GM19328 (cell line): ENCODE data around the gene TNFRSF25.
"Not testable (repeated sequence)": the region's sequence is repeated elsewhere in the genome, so short reads cannot be mapped to it uniquely, and the experiment has no call there.

Source experiments
- ATAC-seq: cut with Tn5 transposase; IDR thresholded peaks from one replicate; pipeline ENCODE4 v1.9.1; 2021; ENCODE audit warnings: mild to moderate bottlenecking, moderate library complexity; ENCODE audit not compliant: unreplicated experiment

The TNFRSF25 gene

DNA sequence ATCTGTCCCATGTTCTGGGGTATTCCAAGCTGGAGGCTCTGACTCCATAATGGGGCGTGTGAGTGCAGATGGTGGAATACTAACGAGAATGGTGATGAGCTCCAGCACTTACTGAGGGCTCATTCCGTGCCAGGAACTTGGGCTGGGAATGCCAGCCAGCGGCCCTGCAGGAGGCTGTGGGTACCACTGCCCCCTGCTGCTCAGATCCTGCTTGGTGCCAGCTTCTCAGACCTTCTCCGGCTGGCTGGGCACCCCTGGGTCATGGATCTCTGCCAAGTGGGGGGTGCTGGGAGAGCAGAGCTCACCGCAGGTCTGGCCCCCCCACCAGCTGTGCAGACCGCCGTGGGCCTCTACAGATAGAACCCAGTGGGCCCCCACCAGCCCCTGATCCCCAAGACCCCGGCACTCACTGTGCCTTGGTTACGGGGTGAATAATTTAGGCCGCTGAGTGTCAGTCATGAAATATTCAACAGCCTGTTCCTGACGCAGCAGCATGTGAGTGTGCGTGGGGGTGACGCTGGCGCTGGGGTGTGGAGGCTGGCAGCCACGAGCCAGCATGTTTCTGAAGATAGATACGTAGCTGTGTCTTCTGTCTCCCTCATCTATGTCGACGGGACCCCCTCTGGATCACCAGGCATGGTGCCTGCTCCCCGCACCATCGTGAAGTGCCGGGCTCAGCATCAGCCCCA is 28.8 kb downstream of the TNFRSF25 start:
- ATAC-seq, result not testable (repeated sequence)

DNA sequence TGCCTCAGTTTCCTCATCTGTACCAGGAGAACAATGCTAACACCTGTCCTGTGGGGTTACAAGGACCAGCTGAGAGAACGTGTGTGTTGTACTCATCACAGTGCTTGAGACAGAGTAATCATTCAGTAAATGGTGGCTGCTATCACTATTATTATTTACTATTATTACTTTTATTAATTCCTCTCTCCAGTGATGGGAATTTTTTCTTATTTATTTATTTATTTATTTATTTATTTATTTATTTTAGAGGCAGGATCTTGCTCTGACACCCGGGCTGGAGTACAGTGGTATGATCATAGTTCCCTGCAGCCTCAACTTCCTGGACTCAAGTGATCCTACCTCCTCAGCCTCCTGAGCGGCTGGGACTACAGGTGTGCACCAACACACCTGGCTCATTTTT is 29.7 kb downstream of the TNFRSF25 start:
- ATAC-seq, result not testable (repeated sequence)

DNA sequence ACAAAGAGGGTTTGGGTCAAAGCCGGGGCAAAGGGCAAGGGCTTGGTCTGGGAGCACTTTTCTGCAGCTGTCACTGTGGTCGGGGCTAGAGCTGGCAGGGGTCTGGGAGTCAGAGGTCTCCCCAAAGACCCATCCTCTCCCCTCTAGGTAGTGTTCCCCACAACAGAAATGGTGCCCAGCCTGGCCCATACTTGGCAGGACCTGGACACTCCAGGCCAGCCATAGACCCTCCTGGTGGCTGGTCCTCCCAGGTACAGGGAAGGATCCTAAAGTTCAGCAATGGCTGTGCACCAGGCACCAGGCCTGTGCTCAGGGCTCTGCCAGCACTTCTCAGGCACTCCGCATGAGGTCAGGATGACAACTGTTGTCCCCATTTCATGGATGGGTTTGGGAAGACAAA is 30.4 kb downstream of the TNFRSF25 start:
- no peak for ATAC-seq

DNA sequence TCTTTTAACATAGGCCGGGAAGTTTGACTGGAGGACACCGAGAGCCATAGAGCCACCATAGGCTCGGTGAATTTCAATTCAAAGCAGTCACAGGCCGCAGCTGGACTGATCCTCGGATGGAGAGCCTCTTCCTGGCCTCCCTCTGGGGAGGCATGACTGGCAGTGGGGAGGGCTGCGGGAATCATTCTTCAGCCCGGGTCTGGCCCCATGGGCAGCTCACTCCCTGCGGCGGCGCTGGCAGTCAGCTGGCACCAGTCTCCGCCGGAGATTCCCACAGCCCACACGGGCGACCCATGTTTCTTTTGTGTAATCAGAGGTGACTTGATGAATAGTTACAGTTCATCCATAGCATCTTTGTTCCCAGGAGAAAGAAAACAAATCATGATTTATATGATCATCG is 30.8 kb downstream of the TNFRSF25 start:
- no peak for ATAC-seq

DNA sequence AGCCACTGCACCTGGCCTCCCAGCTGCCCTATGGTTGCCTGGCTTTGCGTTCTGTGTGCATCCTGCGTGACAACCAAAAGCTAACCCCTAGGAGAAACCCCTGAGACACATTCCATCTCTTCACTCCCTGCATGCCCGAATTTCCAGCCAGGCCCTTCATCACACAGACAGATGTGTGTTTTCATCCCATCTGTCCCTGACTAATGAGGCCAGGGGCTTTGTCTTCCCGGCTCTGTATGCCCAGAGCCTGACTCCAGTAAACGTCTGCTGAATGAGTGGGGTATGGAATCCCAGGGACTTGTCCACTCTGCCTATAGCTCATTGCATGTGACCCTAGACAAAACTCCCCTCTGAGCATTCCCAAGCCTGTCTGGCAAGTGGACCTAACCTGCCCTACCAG is 31.8 kb downstream of the TNFRSF25 start:
- ATAC-seq, result no peak

DNA sequence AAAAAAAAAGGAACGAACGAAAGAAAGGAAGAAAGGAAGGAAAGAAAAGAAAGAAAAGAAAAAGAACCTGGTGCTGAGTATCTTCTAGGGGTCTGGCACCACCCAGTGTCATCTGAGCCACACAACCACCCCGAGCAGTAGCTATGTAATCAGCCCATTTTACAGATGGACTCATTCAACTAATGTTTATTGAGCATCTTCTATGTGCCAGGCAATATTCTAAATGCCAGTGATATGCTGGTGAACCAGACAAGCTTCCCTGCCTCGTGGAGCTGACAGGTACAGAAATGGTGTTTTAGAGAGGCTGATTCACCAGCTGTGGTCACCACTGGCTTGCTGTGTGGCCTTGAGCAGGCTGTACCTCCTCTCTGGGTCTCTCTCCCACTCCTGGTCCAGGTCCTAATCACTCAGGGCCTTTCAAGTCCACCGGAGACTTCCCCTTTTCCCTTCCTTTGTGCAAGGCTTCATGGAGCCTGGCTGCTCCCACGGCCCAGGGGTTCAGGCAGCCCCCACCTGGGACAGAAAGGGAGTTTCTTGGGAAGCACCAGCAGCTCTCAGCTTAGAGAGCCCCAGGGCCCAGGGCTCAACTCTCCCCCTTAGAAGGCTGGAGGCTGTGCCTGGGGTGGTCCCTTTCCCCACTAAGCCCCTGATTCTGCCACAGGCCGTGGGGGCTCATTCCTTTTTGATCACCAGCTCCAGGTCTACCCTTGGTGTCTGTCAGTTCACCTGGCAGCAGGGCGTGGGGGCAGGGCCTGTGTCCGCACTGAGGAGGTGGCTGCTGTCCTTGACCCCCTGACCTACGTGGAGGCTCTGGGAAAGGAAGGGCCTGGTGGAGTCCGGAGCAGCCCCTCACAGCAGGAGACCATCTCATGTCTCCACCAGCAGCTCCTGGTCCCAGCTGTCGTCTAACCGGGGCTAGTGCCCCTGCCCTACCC is 34.1 kb downstream of the TNFRSF25 start:
- not testable (repeated sequence) for ATAC-seq

DNA sequence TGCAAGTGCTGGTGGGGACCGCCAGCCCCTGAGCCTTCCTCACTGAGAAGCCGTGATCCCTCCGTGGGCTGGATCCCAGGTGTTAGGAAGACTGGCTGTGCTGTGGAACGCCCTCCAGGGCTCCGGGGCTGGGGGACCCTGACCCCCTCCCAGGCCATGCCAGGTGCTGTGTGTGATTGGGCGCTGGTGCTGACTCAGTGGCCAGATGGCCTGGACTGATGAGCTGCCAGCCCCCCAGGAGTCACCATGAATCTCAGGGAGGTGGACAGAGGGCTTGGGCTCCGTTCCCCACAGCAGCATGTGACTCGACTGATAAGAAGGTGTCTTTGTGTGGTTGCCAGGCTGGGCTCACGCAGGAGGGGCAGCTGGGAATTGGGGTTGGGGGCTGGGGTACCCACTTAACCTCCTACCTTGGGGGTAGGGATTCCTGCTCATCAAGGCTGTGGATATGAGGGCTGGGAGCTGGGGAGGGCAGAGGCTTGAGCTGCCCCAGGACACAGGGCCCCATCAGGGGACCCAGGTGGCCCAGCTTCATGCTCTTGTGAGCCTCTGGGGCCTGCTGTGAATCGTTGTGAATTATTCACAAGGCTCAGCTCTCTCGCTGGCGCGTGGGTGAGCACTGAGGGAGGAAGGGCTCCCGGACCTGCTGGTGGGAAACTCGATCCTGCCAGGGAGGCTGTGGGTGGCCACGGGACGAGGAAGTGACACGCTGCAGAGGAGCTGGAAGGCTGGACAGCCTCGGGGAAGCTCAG is 36.1 kb downstream of the TNFRSF25 start:
- not testable (repeated sequence) for ATAC-seq

DNA sequence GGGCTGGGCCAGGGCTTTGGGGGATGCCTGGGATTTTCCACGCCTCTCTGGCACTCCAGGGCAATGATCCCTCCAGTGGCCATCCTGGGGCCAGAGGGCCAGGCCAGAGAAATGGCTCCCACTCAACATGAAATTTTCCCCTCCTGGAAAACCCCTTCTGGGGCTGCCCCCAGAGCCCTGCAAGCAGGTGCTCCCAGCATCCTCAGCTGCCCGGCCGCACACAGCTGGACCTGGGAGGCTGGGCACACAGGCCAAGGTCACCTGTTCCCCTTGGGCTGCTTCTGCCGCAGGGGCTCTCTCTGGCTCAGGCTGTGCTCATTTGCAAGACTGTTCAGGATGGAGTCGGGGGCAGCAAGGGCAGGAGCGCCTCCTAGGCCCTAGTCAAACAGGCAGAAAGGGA is 37.5 kb downstream of the TNFRSF25 start:
- not testable (repeated sequence) for ATAC-seq

DNA sequence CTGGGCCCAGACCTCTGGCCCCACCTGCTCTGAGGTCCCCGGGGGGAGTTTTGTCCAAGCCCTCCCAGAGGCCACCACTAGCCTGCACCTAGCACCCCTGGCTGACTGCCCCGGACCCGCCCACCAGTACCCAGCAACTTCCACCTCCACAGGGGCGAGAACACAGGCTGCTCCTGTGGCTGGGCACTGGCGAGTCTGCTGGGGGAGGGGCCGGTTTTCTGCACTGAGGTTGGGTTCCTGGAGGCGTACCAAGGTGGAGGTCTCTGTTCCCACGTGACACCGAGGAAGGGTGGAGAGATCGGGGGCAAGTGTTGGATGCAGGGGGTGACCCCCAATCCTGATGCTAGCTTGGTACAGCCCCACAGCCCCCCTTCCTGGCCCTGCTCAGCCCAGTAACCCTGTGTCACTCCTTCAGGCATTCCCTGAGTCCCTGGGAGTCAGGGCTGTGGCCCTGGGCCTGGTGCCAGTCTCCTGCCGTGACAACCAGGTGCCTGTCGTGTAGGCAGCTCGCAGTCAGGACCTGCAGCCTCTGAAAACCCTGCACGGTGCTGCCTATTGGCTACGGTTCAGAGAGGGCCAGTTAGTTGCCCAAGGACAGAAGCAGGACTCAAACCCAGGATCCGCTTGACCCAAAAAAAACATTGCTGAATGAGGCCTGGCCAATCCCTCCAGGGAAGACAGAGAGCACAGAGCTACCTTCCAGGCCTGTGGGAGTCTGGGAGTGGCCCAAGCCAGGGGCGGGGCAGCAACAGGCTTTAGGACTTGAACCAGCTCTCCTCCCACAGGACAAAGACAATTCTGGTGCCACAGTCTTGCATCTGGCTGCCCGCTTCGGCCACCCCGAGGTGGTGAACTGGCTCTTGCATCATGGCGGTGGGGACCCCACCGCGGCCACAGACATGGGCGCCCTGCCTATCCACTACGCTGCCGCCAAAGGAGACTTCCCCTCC is 38.3 kb downstream of the TNFRSF25 start:
- no peak for ATAC-seq

DNA sequence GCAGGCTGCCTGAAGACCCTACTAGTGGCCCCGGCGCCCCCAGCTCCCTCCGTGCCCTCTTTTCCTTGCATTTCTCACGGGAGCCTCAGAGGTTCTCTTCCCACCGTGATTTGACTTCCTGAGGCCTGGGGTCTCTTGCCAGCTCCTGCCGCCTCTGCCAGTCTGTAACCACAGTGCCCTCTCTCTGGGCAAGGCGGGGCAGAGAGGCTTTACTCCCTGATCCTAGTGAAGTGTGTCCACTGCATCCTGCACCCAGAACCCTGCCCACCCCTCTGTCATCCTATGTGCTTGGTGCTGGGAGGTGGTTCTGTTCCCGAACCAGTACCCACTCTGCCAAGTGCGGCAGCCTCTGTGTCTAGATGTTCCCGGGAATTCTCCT is 39.0 kb downstream of the TNFRSF25 start:
- ATAC-seq, result no peak

DNA sequence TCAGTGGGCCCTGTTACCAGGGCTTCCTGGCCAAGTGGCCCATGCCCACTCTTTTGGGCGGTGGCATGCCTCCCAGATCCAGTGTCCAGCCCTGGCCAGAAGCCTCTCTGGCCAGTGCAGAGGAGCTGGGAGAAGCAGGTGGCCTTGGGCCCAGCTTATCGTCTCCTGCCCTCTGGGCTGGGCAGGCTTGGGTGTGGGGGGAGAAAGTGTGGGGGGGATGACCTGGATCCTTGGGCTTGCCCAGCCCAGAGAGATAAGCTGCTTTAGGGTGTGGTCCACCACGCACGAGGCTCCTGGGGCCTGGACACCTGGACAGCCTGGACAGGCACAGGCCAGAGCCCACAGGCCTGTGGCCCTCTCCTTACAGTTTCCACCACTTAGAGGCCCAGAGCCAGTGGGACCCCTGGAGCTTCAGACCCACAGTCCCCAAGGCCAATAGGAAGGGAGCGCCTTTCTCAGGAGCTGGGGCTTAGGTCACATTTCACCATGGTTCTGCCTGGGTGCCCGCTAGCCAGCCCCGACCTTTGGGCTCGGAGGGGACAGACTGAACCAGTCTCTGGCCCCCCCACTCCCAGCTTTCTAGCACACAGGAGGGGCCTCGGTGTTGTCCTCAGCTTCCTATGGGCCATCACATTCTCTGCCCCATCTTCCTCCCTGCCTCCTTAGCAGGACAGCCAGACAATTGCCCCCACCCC is 39.5 kb downstream of the TNFRSF25 start:
- no peak for ATAC-seq

DNA sequence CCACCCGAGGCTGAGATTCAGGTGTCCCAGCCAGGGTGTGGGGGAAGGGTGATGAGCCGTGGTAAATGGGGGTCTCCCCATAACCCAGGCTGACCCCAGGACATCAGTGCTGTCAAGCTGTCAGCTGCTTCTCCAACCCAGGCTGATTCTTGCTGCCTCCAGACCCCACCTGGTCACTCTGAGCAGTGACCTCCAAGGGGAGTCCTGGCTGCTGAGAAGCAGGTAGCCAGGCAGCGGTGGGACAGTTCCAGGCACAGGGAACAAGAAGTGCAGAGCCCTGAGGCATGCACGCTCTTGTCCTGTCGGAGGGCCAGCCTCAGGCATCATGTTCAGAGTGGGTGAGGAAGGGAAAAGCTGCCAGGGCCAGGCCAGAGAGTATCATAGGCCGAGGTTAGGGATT is 40.3 kb downstream of the TNFRSF25 start:
- ATAC-seq, result no peak

DNA sequence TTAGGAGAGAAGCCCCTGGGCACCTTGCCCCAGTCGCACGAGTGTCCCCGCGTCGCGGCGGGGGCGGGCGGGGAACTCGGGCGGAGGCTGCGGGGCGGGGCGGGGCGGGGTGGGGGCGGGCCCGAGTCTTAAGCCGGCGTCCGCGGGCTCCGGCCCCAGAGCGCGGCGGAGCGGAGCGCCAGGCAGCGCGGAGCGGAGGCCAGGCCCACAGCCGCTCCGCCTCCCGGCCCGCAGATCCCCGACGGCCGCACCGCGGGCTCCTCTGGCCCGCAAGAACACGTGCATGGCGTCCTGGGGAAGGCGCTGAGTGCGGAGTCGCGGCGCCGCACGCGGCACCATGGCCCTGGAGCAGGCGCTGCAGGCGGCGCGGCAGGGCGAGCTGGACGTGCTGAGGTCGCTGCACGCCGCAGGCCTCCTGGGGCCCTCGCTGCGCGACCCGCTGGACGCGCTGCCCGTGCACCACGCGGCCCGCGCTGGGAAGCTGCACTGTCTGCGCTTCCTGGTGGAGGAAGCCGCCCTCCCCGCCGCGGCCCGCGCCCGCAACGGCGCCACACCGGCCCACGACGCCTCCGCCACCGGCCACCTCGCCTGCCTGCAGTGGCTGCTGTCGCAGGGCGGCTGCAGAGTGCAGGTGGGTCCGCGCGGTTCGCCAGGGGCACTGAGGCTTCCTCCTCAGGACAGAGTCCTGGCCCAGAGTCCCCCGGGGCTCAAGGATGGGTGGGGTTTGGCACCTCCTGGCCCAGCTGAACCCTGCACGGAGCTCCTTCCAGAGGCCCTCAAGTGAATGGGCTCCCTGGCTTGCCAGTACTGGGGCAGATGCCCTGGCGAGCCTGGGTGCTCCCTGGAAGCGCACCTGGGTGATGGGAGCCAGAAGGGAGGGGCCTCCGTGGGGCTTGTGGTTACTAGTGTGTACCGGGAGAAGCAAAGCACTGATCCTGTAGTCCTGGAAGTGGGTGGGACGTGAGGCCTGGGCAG is 41.1 kb downstream of the TNFRSF25 start, which contains the start of gene ESPN:
ESPN (plus strand) TSS at position 158 of the 975 bp plus-strand sequence; CDS start at position 338, 180 bp downstream.
- no peak for ATAC-seq

DNA sequence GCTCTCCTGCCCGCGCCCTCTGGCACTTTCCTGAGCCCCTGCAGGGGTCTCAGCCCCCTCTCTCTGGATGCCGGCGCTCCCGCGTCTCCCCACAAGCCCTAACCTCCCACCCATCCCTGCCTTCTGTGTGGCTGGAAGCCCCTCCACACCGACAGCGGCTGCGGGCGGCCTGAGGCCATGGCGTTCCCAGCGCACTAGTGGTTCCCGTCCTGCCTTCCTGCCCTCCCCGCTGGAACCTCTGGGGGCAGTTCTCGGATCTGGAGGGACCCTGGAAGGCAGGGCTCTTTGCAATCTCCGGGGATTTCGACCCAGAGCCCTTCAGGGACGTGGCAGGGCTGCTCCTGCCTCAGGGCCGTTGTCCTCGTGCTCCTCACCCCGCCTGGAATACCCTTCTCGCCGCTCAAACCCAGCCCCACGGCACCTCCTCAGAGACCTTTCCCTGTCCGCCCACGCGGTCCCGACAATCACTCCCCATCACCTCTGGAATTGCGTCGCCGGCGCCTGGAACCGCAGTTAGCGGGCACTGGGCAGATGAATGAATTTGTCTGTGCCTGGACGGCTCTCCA is 41.9 kb downstream of the TNFRSF25 start:
- no peak for ATAC-seq

DNA sequence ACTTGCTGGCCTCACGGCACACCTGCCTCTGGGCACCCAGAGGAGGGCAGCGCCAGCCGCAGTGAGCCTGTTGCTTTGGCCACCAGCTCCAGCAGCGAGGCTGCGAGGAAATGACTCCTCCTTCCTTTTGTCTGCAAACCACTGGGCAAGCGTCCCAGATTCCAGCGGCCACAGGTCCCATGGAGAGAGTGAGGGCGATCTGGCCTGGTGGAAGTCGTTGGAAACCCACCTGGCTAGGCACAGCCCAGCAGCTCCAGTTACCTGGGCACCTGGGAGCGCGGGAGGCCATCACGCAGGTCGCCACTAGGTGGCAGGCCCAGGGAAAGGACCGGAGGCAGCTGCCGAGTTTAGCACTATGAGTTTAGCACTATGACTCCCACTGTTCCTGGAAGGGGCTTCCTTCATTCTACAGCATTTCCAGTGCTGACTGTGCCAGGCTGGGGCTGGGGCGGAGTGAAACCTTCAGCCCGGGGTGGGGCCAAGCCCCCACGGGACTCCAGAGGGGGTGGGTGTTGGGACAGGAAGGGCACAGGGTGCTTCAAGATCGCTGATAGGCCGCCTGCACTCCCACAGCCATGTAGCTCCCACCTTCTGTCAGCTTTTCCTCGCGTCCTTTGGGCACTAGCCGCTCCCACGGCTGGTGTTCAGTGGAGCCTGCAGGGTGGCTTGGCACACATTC is 42.5 kb downstream of the TNFRSF25 start:
- no peak for ATAC-seq

DNA sequence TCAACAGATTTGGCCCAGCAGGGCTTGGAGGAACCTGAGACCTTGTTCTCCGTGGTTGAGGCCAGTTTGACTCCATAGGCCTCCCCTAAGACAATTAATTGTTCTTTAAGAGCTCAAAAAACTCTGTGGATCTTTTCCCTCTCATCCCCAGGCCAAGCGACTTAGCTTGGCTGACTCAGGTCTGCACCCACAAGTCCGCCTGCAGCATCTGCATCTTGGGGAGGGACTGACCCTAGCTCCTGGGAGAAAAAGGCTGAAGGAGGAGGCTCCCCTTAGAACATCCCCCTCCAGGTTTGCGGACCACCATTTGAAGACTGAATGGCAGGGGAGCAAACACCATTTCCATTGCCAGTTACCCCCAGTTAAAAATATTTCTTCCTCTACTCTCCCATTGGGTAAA is 44.7 kb downstream of the TNFRSF25 start:
- no peak for ATAC-seq

DNA sequence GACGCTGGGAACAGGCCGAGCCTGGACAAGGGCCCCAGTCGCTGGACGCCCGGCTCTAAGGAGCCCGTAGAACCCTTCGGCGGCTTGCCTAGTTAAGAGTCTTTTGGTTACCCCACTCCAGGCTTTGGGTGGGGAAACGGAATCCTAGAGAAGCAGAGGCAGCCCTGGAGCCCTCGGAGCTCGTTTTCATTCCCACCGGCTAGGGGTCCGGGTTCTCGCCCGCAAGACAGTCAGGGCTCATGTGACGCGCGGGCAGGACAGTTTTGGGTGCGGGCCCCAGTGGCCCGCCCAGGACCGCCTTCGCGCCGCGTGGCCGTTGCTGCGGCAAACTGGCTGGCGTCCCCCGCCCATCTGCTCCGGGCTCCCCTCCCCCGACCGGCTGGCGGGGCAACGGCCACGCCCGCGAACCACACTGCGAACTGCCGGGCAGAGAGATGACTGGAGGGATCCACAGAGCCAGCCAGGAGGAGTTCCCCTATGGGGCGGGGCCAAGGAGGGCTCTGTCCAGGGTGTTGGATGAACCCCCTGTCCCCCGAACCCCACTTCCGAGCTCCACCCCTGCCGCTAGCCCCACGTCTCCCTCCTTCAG is 45.4 kb downstream of the TNFRSF25 start:
- no peak for ATAC-seq
